Uterus (tissue), 4 donors: ENCODE measurements around the gene ADAMTSL2. TPM values are rescaled to one million over a fixed set of nuclear protein-coding genes. Genes with fewer than 3 reads are reported as not detected.

Experiments used
- DNase-seq, 2 donors: peaks; one replicate each; pipeline ENCODE4 v3.0.0-alpha.2; 2019 to 2020
- H3K27ac ChIP-seq, 2 donors: fragments of 200-600 bp; sonication (generic); 1 replicate in 1 of 2; 2 replicates in 1 of 2; pipeline ENCODE4 v1.5.1; 2016 to 2018
- H3K27me3 ChIP-seq, 2 donors: fragments of 200-600 bp; sonication (generic); one replicate each; pipeline ENCODE4 v1.5.1; 2018 to 2019; ENCODE audit warnings: control low read depth in 1 of 2
- H3K36me3 ChIP-seq, 2 donors: fragments of 200-600 bp; sonication (generic); one replicate each; pipeline ENCODE4 v1.5.1; 2019; ENCODE audit warnings: control low read depth in 1 of 2
- H3K4me1 ChIP-seq, 2 donors: fragments of 200-600 bp; sonication (generic); one replicate each; pipeline ENCODE4 v1.5.1; 2018 to 2019; ENCODE audit warnings: control low read depth in 1 of 2
- H3K4me3 ChIP-seq, 2 donors: fragments of 200-600 bp; sonication (generic); 1 replicate in 1 of 2; 2 replicates in 1 of 2; pipeline ENCODE4 v1.5.1; 2018 to 2019; ENCODE audit warnings: mild to moderate bottlenecking in 1 of 2
- H3K9me3 ChIP-seq, 2 donors: fragments of 200-600 bp; sonication (generic); one replicate each; pipeline ENCODE4 v1.5.1; 2019; ENCODE audit warnings: control low read depth in 1 of 2
- POLR2A ChIP-seq, 2 donors: fragments of 450-650 bp; IDR thresholded peaks; one replicate each; pipeline ENCODE4 v1.6.1; 2016; ENCODE audit warnings: antibody characterized with exemption in 2 of 2, mild to moderate bottlenecking in 1 of 2, moderate library complexity in 1 of 2
- intact Hi-C: fragments of 100-400 bp; cut with DNase I; formaldehyde crosslinking; loops from one replicate; pipeline ENCODE4 v1.15.1; 2023; ENCODE audit warnings: low total_unique reads
- total RNA-seq, 4 donors: library from RNA; depleted of rRNA in 3 of 4; stranded (reverse); fragments of >200 nt in 3 of 4; gene quantifications; one replicate each; pipeline versions ENCODE4 v1.1.0 to v1.2.4, GENCODE V29; 2014 to 2023
- TF ChIP-seq, protein P1 (sequence below), 4 experiments: fragments of 200-600 bp in 2 of 4; fragments of 450-650 bp in 2 of 4; sonication (generic) in 2 of 4; IDR thresholded peaks; one replicate each; pipeline ENCODE4 v1.5.1; 2016 to 2019; ENCODE audit warnings: antibody characterized with exemption in 4 of 4, mild to moderate bottlenecking in 2 of 4, moderate library complexity in 1 of 4
- donor health status: DM: yes; HTN: yes; CAD: no.

The ADAMTSL2 gene
- total RNA-seq, 4 donors from 2014 or later = 0.26 to 3.0 (median 2.4) TPM; not detected in 1

DNA sequence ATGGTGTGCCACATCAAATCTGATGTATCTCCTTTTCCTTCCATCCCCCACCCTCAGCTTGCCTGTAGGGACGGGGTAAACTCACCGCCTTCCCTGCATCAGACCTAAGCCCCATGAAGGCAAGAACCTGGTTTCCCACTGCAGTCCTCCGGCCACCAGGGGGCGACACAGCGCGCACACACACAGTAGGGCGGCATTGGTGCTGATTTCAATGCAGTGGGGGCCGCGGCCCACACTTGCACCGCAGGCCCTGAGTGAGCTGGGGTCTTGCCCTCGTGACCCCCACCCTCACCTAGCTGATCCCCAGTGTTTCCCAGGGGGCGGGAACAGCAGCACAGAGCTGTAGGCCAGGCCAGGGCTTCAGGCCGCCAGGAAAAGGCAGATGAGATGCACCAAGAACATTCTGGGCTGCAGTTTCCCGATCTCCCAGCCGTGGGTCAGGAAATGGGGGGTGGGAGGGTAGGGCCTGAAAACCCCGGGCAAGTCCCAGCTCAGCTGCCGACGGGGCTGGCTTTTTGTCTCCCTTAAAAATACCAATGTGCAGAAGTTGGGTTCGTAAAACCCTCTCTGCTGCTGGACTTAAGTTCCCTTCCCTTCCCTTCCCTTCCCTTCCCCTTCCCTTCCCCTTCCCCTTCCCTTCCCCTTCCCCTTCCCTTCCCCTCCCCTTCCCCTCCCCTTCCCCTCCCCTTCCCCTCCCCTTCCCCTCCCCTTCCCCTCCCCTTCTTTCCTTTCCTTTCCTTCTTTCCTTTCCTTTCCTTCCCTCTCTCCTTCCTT is 55.1 kb downstream of the ADAMTSL2 start:
- DNase-seq = no peak
- H3K27me3 ChIP-seq = no peaks in the 10 kb centered on the region
- no peak for TF ChIP-seq POLR2A (IDR thresholded peaks at IDR 0.05)
- TF ChIP-seq, protein P1, sequence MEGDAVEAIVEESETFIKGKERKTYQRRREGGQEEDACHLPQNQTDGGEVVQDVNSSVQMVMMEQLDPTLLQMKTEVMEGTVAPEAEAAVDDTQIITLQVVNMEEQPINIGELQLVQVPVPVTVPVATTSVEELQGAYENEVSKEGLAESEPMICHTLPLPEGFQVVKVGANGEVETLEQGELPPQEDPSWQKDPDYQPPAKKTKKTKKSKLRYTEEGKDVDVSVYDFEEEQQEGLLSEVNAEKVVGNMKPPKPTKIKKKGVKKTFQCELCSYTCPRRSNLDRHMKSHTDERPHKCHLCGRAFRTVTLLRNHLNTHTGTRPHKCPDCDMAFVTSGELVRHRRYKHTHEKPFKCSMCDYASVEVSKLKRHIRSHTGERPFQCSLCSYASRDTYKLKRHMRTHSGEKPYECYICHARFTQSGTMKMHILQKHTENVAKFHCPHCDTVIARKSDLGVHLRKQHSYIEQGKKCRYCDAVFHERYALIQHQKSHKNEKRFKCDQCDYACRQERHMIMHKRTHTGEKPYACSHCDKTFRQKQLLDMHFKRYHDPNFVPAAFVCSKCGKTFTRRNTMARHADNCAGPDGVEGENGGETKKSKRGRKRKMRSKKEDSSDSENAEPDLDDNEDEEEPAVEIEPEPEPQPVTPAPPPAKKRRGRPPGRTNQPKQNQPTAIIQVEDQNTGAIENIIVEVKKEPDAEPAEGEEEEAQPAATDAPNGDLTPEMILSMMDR (IDR thresholded peaks at IDR 0.05) = peak in 1 of 4 experiments; percentile 17
- H3K4me3 ChIP-seq = no peak overlapping the region
- no peaks in the 10 kb centered on the region for H3K9me3 ChIP-seq
- no peaks in the 10 kb centered on the region for H3K36me3 ChIP-seq
- no peak overlapping the region for H3K27ac ChIP-seq
- intact Hi-C loops = no loop called here
- peaks cover 0 to 3% of the 10 kb centered on the region in 2 donors for H3K4me1 ChIP-seq

GRCh38 chr9:133590231-133590855 is 55.8 kb downstream of the ADAMTSL2 start:
- TF ChIP-seq, protein P1 (IDR thresholded peaks at IDR 0.05) = no peak
- TF ChIP-seq POLR2A (IDR thresholded peaks at IDR 0.05) = no peak
- Histone ChIP-seq H3K9me3 (no peaks in the 10 kb centered on the region), H3K27me3 (no peaks in the 10 kb centered on the region), H3K36me3 (no peaks in the 10 kb centered on the region), H3K27ac (no peak overlapping the region), H3K4me1 (no peaks in the 10 kb centered on the region), H3K4me3 (no peak overlapping the region)
- intact Hi-C loops = no loop called here
- DNase-seq = no peak

DNA sequence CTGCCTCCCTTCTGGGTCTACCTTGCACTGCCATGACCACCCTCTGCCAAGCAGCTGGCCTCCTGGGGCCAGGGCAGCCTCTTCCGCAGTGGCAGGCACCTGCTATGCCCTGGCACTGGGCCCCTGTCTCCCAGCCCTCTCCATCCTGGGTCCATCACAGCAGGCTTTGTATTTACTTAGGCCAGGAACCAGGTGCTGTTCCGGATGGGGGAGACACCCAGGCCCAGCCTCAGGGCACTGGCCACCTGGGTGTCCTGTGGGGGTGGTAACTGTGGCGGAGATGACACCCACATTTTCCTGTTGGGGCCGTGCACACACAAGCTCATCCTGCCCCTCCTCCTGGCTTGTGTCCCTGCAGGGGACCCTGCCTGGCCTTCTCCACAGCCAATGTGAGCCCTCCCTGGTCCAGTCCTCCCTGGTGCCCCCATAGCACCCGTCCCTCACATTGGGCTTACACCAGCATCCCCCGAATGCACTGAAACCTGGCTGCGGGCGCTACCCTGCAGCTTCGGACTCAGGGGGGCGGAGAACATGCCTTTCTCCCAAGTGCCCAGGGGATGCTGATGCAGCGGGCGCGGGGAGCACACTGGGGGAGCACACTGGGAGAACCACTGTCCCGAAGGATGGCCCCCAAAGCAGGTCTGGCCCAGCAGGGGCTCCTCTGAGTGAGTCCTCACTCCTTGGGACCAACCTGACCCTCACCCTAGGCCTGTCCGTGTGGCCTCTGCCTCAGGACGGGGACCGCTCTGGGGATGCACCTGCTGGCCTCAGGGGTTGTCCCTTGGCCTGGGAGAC is 56.8 kb downstream of the ADAMTSL2 start:
- intact Hi-C loops = no loop called here
- Histone ChIP-seq H3K27ac (no peak overlapping the region), H3K36me3 (no peaks in the 10 kb centered on the region), H3K4me3 (no peak overlapping the region), H3K27me3 (no peaks in the 10 kb centered on the region), H3K9me3 (no peaks in the 10 kb centered on the region), H3K4me1 (no peaks in the 10 kb centered on the region)
- DNase-seq = no peak
- no peak for TF ChIP-seq POLR2A (IDR thresholded peaks at IDR 0.05)
- TF ChIP-seq, protein P1 (IDR thresholded peaks at IDR 0.05) = no peak

- Histone ChIP-seq H3K27ac (no peak overlapping the region), H3K4me1 (no peaks in the 10 kb centered on the region), H3K27me3 (no peaks in the 10 kb centered on the region), H3K4me3 (no peak overlapping the region), H3K9me3 (no peaks in the 10 kb centered on the region), H3K36me3 (no peaks in the 10 kb centered on the region)
- TF ChIP-seq, protein P1 (IDR thresholded peaks at IDR 0.05) = no peak
- no peak for TF ChIP-seq POLR2A (IDR thresholded peaks at IDR 0.05)
- intact Hi-C loops = no loop called here
- no peak for DNase-seq
Observed at GRCh38 chr9:133591985-133592384, 57.5 kb downstream of the ADAMTSL2 start.
